Tibial nerve (tissue), 4 donors: Measurements from ENCODE around the gene KRT14.

Source experiments
- CTCF ChIP-seq, 5 experiments: fragments of 200-600 bp in 3 of 5; fragments of 450-650 bp in 2 of 5; sonication (generic) in 3 of 5; IDR thresholded peaks; one replicate each; pipeline ENCODE4 v1.5.1; 2016 to 2019; ENCODE audit warnings: antibody characterized with exemption in 5 of 5, mild to moderate bottlenecking in 3 of 5, moderate library complexity in 2 of 5
- EP300 ChIP-seq, 2 donors: sonication (generic); formaldehyde crosslinking; IDR thresholded peaks; one replicate each; pipeline ENCODE4 v1.6.1; 2017; ENCODE audit warnings: antibody characterized with exemption in 2 of 2, mild to moderate bottlenecking in 1 of 2
- POLR2A ChIP-seq, 2 donors: fragments of 450-650 bp; IDR thresholded peaks; one replicate each; pipeline ENCODE4 v1.6.1; 2017; ENCODE audit warnings: antibody characterized with exemption in 2 of 2, mild to moderate bottlenecking in 2 of 2, moderate library complexity in 2 of 2

GRCh38 chr17:41536741-41537613 is 49.7 kb downstream of the KRT14 start:
- TF ChIP-seq CTCF (IDR thresholded peaks at IDR 0.05) (no peak), POLR2A (IDR thresholded peaks at IDR 0.05) (no peak), EP300 (IDR thresholded peaks at IDR 0.05) (no peak)
